Posterior cingulate gyrus (tissue), 11 donors: Measurements from ENCODE around the gene PRPF6.

Experiments
- DNase-seq, 10 donors: peaks; one replicate each; pipeline versions ENCODE4 v3.0.0 to v3.0.0-alpha.2; 2020 to 2021; ENCODE audit warnings: mixed read lengths in 3 of 10
- intact Hi-C: fragments of 100-400 bp; cut with DNase I; formaldehyde crosslinking; loops from one replicate; pipeline ENCODE4 v1.15.1; 2023

Gene PRPF6

DNA sequence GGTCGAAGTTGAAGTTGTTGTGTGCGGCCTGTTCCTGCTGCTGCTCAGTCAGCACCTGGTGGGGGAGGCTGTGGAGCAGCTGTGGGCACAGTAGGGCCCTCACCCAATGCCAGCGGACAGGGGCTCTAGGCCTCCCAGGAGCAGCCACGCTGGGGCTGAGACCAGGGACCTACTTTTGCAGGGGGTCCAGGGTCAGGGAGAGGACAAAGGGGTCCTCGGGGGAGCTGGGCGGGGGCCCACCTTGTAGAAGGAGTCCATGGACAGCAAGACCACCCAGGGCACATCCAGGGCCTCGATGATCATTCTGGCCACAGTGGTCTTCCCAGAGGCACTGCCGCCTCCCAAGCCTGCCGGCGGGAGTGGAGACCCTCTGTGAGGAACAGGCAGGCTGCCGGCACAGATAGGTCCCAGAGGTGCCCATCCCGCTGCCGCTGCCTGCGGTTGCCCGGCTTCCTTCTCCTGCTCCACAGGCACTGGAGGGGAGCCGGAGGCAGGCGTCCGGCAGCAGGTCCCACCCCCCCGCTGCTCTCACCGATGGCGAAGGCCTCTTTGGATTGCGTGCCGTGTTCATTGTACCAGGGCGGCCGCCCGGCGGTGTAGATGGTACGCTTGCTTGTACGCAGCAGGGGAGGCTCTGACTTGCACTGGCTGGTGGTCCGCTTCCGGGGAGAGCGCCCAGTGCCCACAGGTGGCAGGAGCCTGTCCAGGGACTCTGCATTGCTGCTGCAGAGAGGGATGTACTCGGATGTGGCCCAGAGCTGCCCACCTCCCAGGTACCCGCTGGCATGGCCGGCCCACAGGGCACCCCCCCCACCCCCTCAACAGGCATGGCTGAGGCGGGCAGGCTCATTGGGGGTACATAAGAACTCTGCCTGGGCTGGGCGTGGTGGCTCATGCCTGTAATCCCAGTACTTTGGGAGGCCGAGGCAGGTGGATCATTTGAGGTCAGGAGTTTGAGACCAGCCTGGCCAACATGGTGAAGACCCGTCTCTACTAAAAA lies 34.7 kb upstream of the PRPF6 start:
- intact Hi-C loops: no loop called here
- peak in 1 of 10 donors; percentile 82 for DNase-seq

DNA sequence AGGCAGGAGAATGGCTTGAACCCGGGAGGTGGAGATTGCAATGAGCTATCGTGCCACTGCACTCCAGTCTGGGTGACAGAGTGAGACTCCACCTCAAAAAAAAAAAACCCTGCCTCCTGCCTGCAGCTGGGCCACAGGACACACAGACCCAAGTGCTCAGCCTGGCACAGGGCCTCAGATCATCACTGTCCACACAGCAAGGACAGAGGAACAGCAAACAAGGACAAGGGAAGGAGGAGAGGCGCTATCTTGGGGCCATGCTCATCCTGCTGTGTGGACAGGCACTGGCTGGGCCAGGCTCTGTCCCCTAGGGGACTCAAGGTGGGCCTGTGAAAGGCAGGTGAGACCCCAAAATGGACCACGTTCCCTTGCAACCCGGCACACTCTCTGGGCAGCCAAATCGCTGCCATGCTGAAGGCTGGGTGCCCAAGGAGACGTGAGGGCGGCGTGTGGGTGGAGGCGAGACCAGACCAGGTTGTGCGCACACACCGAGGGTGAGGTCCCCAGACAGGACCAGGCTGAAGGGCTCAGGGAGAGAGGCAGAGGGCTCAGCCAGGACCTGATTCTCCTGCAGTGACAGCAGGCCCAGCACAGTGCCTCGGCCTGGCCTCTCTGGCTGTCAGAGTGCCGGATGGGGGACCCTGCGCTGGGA lies 33.8 kb upstream of the PRPF6 start:
- DNase-seq: peak in 1 of 10 donors; percentile 70
- intact Hi-C loops: no loop called here

DNA sequence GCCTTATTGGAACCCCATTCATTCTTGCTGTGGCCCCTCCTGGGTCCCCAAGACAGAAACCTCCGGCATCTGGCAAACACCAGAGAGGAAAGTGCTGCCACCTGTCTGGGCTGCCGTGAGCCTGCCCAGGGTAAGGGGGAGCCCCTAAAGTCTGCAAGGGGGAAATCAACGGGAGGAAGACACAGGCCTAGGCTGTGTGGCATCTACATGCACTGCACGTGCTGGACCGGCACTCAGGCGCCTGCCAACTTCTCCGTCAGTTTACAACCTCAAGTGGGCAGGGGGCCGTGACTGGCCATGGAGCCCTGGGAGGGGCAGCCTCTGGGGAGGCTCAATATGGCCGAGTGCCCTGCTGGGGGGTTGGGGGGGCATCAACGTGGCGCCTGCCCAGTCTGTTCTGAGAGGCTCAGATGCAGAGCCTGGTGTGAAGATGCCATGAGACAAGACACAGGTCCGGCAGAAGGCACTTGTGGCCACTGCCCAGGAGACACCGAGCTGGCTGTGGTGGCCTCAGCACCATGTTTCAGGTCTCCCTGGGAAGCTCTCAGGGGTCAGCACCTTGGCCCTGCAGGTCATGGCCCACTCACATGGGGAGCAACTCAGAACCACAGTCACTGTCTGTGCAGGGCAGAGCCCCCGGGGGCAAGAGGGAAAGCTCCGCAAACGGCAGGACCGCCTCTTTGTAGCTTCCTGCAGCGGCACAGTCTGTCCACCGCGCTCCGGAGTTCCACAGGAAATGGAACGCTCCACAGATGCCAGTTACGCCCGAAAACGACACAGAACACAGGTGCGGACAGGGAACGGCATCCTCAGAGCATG lies 33.1 kb upstream of the PRPF6 start:
- DNase-seq: peak in 5 of 10 donors; percentile 47 to 93 (median 68)
- intact Hi-C loops: no loop called here

DNA sequence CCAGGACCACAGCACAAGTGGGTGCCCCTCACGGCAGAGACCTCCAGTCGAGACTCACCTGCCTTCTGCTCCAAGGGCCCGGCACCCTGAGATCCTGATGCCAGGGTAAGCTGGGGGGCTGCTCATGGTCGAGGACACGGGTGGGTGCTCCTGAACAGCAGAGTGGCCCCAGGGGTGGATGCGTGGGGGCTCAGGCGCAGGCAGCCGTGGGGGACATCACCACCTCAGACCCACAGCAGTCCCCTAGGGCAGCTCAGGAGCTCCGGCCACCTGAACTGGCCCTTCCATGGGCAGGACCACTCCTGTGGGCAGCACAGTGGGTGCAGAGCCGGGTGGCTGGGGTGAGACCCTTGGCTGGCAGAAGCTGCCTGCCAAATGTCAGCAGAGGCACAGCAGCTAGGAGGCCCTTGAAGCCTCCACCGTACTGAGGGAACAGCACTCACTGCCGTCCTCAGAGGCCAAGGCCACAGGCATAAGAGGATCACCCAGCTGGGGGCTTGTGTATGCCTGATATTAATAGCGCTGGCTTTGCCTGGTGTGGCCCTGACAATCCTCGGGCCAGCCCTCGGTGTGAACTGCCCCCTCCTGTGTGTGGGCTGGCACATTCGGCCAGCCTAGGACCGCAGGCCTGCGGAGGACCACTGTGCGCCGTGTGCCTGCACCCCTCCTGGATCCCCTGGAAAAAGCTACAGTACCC lies 30.1 kb upstream of the PRPF6 start:
- intact Hi-C loops: no loop called here
- DNase-seq: no peak

DNA sequence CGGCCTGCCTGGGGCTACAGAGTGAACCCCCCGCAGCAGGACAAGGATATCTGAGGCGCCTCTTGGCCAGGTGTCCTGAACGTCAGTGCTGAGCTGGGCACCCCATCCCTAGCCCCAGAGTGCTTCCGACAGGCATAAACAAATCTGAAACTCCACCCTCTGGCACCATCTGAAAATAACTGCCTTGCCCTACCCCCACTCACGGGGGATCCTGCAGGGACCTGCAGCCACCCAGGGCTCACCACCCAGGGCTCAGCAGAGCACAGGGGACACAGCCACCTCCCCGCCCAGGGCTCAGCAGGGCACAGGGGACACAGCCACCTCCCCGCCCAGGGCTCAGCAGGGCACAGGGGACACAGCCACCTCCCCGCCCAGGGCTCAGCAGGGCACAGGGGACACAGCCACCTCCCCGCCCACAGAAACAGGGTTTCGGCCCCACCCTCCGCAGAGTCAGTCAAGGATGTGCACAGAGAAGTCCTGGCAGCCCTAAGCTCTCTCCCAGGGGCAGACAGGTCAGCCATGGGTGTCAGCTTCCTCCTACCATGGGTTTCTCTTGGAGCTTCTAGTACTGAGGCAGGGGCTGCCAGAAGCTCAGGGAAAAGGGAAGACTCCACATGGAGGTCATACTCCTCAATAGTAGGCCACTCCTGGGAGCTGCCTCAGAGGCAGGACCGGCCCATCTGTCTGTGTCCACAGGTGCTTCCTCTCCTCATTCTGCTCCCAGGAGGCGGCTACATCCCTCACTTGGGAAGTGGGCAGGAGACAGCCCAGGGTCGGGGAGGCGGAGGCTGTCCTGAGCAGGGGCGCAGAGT lies 29.3 kb upstream of the PRPF6 start:
- intact Hi-C loops: no loop called here
- DNase-seq: no peak

DNA sequence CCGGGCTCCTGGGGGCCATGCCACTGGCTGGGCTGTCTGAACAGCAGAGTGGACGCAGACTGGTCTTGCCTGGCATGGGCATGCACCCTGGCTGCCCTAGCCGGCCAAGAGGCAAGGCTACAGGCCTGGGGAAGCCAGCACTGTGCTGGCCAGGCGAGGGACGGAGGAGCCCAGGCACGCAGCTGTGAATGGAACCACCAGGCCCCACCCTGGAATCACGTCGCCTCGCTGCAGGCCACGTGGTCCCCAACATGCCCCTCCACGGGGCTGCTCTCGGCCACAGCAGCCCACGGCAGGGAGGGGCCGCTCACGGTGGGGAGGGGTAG lies 28.8 kb upstream of the PRPF6 start:
- intact Hi-C loops: no loop called here
- DNase-seq: no peak

DNA sequence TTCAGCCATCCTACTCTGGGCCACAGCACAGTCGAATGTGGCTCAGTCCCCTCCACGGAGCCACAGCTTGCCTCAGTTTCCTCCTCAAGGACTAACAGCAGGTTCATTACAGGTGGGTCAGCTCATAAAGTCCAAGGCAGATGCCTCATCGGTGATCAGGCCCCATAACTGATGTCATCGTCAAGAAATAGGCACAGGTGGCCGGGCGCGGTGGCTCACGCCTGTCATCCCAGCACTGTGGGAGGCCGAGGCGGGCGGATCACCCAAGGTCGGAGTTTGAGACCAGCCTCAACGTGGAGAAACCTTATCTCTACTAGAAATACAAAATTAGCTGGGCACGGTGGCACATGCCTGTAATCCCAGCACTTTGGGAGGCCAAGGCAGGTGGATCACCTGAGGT lies 28.2 kb upstream of the PRPF6 start:
- intact Hi-C loops: no loop called here
- no peak for DNase-seq

DNA sequence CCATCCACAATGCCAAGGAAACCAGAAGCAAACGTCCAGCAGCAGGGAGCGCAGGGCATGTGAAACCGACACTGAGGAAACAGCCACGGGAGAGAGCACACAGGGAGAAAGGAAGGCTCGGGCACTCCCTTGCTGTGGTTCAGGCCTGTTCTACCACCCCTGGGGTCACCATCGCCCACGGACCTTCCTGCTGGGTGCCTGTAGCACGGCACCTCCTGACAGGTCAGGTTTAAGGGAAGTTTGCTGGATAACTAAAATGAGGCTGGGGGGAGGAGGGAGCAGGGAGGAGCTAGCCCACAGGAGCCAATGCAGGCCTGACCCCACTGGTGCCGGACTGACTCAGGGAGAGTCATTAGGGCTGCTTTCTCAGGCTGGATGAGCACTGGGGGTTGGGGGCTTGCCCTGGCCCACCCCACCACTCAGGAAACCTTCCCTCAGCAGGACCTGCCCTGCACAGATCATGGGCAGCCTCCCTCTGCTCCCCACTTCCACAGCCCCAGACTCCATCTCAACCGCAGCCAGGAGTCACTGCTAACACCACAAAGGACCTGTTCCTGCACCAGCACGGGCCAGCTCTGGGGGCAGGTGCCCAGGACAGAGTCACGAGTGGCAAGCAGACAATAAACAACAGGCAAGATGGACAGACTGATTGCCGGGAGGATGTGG lies 27.0 kb upstream of the PRPF6 start:
- intact Hi-C loops: no loop called here
- no peak for DNase-seq

DNA sequence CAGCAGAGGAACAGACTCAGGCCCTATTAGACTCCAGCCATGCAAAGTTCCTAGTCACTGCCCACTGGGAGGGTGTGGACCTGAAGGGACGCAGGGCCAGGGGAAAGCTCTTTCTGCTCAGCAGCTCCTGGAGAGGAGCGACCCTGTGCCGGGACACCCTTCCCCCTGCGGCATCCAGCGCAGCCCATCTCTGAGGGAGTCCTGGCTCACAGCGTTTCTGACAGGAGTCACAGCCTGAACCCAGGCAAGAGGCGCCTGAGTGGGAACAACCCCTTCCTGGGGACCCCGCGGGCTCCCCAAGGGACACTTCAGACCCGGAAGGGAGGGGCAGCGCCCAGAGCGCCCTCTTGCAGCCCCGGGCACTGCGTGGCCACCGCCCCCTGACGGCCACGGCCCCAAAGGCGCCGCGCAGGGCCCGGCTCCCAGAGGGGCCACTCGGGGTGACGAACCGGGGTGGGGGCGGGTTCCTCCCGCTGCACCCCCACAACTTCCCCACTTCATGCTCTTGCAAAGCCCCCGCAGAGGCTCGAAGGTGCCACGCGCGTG lies 25.6 kb upstream of the PRPF6 start:
- peak in 5 of 10 donors; percentile 39 to 92 (median 54) for DNase-seq
- intact Hi-C loops: loop anchor here (1.0 to 5.0 kb wide), 2 partner anchors 46 to 328 kb away; partner anchors contain the start of gene GMEB2

DNA sequence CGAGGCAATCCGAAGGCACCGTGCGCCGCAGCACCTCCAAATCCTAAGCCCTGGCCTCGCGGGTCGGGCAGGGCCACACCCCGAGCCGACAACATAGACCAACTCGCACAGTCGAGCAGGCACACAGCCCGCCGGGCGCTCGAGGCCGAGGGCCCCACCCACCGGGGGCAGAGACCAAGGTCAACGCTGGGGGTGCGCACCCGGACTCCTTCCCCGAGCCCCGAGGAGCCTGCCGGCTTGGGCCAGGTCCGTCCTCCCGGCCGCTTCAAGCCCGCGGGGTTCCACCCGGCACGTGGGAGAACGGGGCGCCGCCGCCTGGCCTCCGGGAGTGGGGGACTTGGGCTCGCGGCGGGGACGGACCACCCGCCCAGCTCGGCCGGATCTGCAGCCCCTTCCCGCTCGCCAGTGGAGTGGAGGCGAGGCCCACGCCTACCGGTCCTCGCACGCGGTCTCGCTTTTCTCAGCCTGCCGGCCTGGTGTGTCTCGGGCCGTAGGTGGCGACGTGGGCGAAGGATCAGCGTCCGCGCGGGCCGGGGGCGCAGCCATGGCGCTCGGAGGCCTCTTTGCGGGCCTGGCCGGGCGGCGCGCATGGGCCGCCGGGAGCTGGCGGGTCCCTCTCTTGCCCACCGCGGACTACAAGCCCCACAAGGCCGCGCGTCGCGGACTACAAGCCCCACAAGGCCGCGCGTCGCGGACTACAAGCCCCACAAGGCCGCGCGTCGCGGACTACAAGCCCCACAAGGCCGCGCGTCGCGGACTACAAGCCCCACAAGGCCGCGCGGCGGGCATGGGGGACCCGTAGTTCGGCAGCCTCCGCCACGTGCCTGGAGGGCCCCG lies 24.9 kb upstream of the PRPF6 start, which contains the start of gene UCKL1:
Gene UCKL1, minus strand, starts transcription at position 590 of the 837 bp plus-strand sequence. Its CDS starts 44 bp downstream, at position 546.
- DNase-seq: peak; percentile 73 to 99 (median 88)
- intact Hi-C loops: loop anchor here (1.0 to 5.0 kb wide), 6 partner anchors 25 to 329 kb away; partner anchors contain the start of genes ARFRP1, DNAJC5, GMEB2 and PRPF6

DNA sequence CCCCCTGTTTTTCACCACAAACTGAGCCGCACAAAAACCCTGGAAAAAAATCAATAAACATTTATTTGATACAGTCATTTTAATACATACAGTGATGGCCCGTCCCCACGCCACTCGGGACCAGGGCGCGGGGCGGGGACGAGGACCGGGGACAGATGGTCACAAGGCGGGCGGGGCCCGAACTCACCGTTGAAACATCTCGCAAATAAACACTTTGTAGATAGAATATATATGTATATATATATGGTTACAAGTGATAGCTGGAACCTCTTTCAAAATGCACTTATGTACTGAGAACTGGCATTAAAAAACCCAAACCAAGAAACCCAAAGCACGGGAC lies 24.3 kb upstream of the PRPF6 start:
- intact Hi-C loops: loop anchor here (1.0 to 5.0 kb wide), 5 partner anchors 25 to 329 kb away; partner anchors contain the start of genes ARFRP1, DNAJC5, GMEB2 and PRPF6

DNA sequence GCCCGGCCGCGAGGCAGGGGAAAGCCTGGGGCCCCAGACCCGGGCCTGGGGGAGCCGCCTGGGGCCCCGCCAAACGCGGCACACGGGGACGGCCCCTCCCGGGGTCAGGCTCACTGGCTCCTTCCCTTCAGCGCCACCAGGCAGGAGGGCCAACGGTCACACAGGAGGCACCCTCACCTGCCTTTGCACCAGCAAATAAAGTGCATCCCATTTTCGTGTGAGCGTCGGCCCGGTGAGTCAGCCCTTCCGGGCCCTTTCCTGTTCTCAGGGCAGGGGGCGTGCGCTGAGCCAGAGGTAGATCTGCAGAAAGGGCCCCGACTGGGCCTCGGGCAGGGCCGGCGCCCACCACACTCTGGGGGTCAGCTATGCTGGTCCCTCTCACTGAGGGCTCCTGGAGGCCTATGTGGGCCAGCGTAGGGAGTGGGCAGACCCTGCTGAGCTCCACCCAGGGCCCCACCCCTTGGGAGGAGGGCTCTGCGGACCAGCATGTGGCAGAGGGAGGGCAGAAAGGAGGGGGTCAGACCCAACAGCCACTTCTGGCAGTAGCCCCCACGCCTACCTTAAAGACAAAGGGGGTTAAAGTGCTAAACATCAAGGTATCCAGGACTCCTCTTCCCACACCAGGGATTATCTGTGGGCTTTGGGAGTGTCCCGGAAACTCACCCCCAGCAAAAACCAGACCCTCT lies 23.8 kb upstream of the PRPF6 start:
- intact Hi-C loops: loop anchor here (2.0 to 5.0 kb wide), 3 partner anchors 62 to 330 kb away; partner anchors contain the start of genes ARFRP1, DNAJC5 and GMEB2
- peak in 8 of 10 donors; percentile 41 to 96 (median 67) for DNase-seq

More for the DNA sequence above, 24.3 kb upstream of the PRPF6 start:
- no peak for DNase-seq

DNA sequence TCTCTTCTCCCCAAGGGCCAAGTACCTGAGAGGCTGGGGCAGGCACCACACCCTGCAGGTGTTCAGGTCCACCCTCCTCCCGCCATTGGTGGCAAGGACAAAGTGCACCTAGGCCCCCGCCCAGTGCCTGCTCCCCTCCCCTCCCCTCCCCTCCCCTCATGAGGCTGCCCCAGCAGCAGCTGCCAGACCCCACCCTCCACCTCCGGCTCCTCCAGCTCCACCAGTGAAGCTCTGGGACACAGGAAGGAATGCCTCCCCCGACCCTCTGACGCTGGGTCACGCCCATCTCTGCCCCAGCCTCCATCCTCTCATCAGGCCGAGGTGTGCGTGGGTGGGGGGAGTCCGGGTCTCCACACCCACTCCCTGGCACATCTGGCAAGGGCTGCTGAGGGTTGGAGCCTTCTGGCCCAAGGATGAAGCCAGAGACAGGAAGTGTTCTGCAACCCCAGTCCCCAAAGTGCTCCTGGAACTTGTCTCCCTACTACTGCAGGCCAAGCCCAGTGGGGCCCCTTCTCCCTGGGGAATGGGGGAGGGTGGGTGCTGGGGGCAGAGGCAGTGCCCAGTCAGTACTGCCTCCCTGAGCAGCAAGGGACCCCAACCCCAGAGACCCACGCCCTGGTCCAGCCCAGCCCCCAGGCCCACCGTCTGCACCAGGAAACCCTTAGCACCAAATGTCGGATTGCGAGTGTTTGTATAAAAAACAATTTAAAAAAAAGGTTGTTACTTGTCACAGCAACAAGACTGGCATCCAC lies 23.1 kb upstream of the PRPF6 start:
- DNase-seq: no peak
- intact Hi-C loops: loop anchor here (2.0 to 5.0 kb wide), 3 partner anchors 63 to 331 kb away; partner anchors contain the start of genes ARFRP1, DNAJC5 and GMEB2

DNA sequence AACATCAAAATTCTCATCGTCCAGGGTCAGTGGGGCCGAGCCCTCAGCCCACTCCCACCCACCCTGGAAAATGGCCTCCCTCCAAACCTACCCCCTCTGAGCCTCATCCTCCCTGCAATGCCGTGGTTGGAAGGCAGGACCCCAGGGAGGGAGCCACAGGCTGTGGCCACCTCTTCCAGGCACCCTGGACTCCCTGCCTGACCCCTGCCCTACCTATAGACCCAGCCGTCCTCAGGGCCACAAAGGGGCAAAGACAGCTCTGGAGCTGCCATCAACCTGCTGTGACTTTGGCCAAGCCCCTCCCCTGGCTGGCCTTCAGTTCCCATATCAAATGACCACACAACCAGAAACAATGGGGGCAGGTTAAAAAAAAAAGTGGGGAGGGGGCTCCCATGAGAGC lies 22.5 kb upstream of the PRPF6 start:
- no peak for DNase-seq
- intact Hi-C loops: loop anchor here (5.0 kb wide), 1 partner anchor 331 kb away; the partner anchor contains the start of gene GMEB2

DNA sequence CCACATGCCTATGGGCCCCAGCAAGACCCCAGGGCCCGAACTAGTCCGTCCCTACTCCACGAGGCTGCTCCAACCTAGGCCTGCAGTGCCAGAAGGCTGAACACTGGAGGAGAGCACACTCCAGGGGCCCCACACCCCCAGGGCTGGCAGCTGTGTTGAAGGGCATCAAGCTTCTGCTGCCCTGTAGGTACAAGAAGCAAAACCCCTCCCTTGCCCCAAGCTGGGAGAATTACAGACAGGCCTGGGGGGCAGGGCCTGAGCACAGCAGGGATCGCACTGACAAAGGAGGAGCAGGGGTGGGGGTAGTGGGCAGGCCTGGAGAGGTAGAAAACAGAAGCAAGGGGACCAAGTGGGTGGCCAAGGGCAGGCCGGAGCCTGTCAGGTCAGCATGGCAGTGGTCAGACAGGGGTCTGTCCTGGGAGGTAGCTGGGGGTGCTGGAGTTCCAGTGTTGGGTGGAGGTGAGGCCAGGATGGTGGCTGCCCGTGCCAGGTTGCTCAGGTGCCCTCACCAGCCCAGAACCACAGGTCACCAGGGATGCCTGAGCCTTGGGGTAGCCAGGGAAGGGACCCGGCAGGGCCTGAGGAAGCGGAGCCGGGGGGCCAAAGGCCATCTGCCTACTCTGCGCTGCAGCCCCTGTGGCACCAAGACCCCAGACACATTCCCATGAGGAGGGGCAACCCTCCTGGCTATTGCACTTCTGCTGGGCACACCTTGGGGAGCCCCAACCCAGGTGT lies 21.8 kb upstream of the PRPF6 start:
- intact Hi-C loops: loop anchor here (5.0 kb wide), 1 partner anchor 332 kb away; the partner anchor contains the start of gene GMEB2
- DNase-seq: no peak
